Fibroblast of mammary gland (primary cell): ENCODE data around the gene TCP11X1.
"Not testable (repeated sequence)": the region's sequence is repeated elsewhere in the genome, so short reads cannot be mapped to it uniquely, and the experiment has no call there.

Experiments used
- DNase-seq: peaks from one replicate; pipeline ENCODE4 v3.0.0-alpha.2; 2010; ENCODE audit warnings: low read depth
- H3K4me3 ChIP-seq: 2 replicates; pipeline ENCODE4 v1.5.1; 2011; ENCODE audit warnings: low read depth, mild to moderate bottlenecking, low read length, moderate library complexity; ENCODE audit not compliant: control insufficient read depth
- TF ChIP-seq, protein P1 (sequence below): conservative IDR thresholded peaks from 2 replicates; pipeline ENCODE4 v1.5.1; 2011; ENCODE audit warnings: low read depth, low read length, inconsistent platforms; ENCODE audit not compliant: control insufficient read depth, insufficient read depth

Gene TCP11X1

DNA sequence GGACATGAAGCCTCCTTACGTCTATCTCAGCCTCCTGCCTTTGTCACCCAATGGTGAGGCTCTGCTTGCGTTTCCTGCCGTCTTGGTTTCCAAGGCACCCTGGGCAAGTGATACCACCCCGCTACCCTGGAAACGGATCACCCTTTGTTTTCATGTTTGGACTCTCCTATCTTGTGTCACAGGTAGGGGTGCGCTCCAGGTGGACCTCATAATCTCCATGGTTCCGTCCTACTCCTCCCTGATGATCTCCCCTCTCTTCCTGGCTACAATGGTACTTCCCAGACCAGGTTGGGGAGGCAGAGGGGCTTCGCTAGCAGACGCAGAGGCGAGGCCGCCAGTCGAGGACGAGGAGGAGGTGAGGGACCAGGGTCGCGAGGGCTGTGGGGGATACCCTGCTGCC is at the start of gene TCP11X1:
Gene TCP11X1, plus strand, starts transcription at position 316 of the 400 bp plus-strand sequence.
- not testable (repeated sequence) for H3K4me3 ChIP-seq, DNase-seq

DNA sequence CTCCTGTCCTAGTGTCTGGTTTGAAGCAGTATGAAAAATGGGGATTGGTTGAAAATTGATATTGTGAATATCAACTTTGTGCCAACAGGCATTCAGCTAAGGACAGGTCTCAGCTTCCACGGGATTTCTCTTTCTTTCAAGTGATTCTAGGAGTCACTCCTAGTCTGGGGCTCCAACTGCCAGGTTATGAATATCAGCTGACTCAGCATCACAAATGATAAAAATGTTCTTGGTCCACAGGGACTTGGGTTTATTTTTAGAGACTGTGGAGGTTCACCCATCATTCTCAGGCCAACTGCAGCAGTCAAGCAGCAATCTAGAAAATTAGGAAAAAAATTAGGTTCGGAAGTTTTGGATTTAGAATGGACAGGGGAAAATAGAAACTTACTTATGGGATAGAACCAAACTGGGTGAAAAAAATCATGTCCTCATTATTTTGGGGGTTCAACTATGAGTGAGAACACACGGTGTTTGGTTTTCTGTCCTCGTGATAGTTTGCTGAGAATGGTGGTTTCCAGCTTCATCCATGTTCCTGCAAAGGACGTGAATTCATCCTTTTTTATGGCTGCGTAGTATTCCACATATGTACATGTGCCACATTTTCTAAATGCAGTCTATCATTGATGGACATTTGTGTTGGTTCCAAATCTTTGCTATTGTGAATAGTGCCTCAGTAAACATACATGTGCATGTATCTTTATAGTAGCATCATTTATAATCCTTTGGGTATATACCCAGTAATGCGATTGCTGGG is 29.0 kb upstream of the TCP11X1 start:
- TF ChIP-seq, protein P1, sequence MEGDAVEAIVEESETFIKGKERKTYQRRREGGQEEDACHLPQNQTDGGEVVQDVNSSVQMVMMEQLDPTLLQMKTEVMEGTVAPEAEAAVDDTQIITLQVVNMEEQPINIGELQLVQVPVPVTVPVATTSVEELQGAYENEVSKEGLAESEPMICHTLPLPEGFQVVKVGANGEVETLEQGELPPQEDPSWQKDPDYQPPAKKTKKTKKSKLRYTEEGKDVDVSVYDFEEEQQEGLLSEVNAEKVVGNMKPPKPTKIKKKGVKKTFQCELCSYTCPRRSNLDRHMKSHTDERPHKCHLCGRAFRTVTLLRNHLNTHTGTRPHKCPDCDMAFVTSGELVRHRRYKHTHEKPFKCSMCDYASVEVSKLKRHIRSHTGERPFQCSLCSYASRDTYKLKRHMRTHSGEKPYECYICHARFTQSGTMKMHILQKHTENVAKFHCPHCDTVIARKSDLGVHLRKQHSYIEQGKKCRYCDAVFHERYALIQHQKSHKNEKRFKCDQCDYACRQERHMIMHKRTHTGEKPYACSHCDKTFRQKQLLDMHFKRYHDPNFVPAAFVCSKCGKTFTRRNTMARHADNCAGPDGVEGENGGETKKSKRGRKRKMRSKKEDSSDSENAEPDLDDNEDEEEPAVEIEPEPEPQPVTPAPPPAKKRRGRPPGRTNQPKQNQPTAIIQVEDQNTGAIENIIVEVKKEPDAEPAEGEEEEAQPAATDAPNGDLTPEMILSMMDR: no peak
- H3K4me3 ChIP-seq: no peak overlapping the region
- no peak for DNase-seq

DNA sequence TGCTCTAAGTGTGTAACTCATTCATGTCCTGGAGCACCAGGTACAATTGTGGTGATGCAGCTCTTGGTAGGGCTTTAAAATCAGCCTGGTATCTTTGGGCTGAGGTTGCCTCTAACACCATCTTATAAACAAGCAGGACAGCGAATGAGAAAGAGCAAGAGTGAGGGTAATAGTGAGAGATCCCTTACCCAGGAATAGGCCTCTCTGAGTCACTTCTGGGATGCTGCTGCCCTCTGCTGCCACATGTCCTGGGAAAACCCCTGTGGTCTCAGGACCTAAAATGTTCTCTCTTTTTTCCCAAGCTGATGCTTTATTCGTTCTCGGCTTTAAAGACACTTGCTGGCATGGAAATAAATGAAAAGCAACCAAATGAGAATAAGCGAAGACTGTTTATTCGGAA is 7.2 kb upstream of the TCP11X1 start:
- H3K4me3 ChIP-seq: not testable (repeated sequence)

DNA sequence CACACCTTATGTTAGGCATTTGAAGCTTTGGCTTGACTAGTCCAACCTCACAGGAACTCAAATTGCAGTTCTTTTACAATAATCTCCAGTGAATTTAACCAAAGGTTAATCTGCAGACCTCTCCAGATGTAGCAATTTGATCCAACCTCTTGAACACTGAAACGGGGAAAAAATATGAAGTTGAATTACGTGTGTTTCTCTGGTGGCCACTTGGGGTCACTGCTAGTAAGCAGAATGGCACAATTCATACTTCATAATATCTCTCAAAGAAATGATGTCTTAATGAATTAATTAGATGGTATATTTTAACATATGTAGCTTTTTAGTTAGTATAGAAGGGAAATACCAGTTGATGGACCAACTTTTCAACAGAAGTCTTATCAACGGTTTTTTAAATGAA is 1.4 kb downstream of the TCP11X1 start:
- DNase-seq, H3K4me3 ChIP-seq: not testable (repeated sequence)

More for the DNA sequence above, 7.2 kb upstream of the TCP11X1 start:
- DNase-seq: not testable (repeated sequence)

DNA sequence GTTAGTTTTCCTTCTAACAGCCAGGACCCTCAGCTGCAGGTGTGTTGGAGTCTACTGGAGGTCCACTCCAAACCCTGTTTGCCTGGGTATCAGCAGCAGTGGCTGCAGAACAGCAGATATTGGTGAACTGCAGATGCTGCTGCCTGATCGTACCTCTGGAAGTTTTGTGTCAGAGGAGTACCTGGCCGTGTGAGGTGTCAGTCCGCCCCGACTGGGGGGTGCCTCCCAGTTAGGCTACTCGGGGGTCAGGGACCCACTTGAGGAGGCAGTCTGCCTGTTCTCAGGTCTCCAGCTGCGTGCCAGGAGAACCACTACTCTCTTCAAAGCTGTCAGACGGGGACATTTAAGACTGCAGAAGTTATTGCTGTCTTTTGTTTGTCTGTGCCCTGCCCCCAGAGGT is 20.6 kb downstream of the TCP11X1 start:
- not testable (repeated sequence) for H3K4me3 ChIP-seq, DNase-seq

GRCh38 chrX:102240265-102240664 is 25.2 kb downstream of the TCP11X1 start:
- not testable (repeated sequence) for H3K4me3 ChIP-seq, DNase-seq

DNA sequence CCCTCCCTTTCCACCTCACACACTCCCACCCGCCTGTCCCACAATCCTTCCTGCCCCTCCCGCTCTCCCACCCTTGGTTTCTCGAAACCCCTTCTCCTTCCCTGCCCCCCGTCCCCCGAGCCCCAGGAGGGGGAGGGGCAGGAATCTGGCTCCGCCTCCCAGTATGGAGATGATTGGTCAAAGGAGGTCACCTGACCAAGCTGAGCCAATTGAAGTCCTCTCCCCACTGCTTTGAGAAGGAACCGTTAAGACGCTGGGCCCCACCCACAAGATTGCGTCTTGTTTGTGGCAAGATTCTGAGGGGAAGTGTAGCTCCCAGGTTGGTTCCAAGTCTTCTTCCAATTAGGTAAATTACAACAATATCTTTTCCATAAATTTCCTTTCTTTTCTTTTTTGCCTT is 31.8 kb downstream of the TCP11X1 start, which contains the start of gene NXF2:
Gene NXF2, plus strand, starts transcription at position 275 of the 400 bp plus-strand sequence. CDS start 59,912 bp downstream, outside the sequence.
- not testable (repeated sequence) for H3K4me3 ChIP-seq, DNase-seq

- DNase-seq, H3K4me3 ChIP-seq: not testable (repeated sequence)
These were observed 57.1 kb downstream of the TCP11X1 start for GRCh38 chrX:102272231-102272630.
